Astrocyte of the hippocampus (primary cell): ENCODE measurements around the gene DDX10.
A peak's percentile ranks its signal among the peaks of the same experiment; 100 is the strongest.

Experiments used
- DNase-seq: peaks from one replicate; pipeline ENCODE4 v3.0.0; 2011; ENCODE audit warnings: low read depth, low spot score

The DDX10 gene

GRCh38 chr11:108975641-108976071 lies 310.8 kb downstream of the DDX10 start:
- DNase-seq, result no peak

GRCh38 chr11:108983636-108984420 lies 319.0 kb downstream of the DDX10 start:
- no peak for DNase-seq

DNA sequence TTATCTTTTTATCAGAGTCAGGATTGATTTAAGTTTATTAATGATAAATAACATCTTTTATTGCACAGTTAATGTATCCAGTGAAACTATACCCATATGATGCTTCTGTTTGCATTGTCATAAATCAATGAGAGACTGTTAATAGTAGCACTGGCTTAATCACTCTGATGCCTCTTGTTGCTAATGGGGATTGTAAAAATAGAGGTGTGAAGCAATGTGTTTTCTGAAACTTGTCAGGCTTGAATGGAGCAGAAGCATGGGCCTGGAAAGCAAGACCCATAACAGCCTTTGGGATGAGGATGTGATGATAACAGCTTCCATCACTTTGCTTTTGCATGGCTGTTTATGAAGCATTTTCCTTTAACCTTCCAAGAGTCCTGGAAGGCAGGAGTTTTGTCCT lies 319.7 kb downstream of the DDX10 start:
- DNase-seq, result no peak

DNA sequence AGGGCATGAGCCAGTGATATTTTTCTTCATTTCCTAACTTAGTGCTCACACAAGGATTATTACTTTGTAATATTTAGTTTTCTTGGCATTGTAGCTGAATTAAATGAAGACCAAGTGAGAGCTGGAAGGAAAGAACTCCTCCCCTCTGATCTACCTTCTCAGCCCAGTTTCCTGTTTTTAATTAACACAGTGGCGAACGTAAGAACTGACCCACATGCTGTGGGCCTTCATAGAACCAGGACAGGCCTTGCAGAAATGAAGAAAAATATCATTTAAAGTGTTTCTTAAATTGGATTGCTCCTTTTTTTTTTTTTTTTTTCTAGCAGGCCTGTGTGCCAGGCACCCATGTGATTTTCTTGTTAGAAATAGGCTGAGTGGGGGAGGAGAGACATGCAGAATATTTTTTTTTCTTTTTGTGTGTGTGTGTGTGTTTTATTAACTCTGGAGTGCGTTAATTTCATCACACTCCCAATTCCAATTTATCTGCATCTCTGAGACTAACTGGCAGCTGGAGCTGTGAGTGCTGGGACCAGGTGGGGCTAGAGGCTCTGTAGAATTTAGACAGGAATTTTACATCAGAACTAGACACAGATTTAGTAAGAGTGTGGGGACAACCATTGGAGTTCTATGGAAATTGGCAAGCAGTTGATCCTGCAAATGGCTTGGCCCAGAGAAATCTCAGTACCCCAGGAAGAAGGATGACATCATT lies 320.5 kb downstream of the DDX10 start:
- no peak for DNase-seq

- peak; percentile 34 for DNase-seq
Measured at GRCh38 chr11:108985945-108986279, 321.0 kb downstream of the DDX10 start.
